Type B pancreatic cell (in vitro differentiated cells): Measurements from ENCODE around the gene RABGAP1L. TPM values are rescaled to one million over a fixed set of nuclear protein-coding genes. Genes with fewer than 3 reads are reported as not detected.

Experiments
- DNase-seq: peaks from one replicate; pipeline ENCODE4 v3.0.0; 2021; ENCODE audit warnings: mixed read lengths; ENCODE audit not compliant: unreplicated experiment; ENCODE audit errors: extremely low spot score
- H3K27ac Mint-ChIP-seq: 2 replicates; pipeline ENCODE4 v1.8.0; 2021; ENCODE audit warnings: mild to moderate bottlenecking, mixed read lengths
- H3K27me3 Mint-ChIP-seq: 2 replicates; pipeline ENCODE4 v1.8.0; 2021; ENCODE audit warnings: mixed read lengths
- H3K36me3 Mint-ChIP-seq: 2 replicates; pipeline ENCODE4 v1.8.0; 2021; ENCODE audit warnings: mixed read lengths
- H3K4me1 Mint-ChIP-seq: one replicate; pipeline ENCODE4 v1.8.0; 2021; ENCODE audit warnings: mixed read lengths; ENCODE audit not compliant: unreplicated experiment
- H3K4me3 Mint-ChIP-seq: 2 replicates; pipeline ENCODE4 v1.8.0; 2021; ENCODE audit warnings: mild to moderate bottlenecking, mixed read lengths
- H3K9me3 Mint-ChIP-seq: 2 replicates; pipeline ENCODE4 v1.8.0; 2021; ENCODE audit warnings: mixed read lengths
- total RNA-seq: library from RNA; stranded (reverse); gene quantifications from 2 replicates; pipeline ENCODE4 v1.2.1, GENCODE V29; 2021; ENCODE audit warnings: low replicate concordance
- TF ChIP-seq, protein P1 (sequence below): fragments of 200-600 bp; sonication (generic); conservative IDR thresholded peaks from 2 replicates; pipeline ENCODE4 v1.5.0; 2021; ENCODE audit warnings: antibody characterized with exemption, mild to moderate bottlenecking

Gene RABGAP1L
- total RNA-seq, 1 donor from 2014 or later = 35.6 TPM

GRCh38 chr1:174743654-174744561 is 584.6 kb downstream of the RABGAP1L start:
- Mint-ChIP-seq H3K9me3 (no peaks in the 10 kb centered on the region), H3K27me3 (no peaks in the 10 kb centered on the region), H3K4me1 (peaks cover 3% of the 10 kb centered on the region), H3K4me3 (no peak overlapping the region), H3K36me3 (no peaks in the 10 kb centered on the region), H3K27ac (no peak overlapping the region)
- no peak for DNase-seq
- TF ChIP-seq, protein P1, sequence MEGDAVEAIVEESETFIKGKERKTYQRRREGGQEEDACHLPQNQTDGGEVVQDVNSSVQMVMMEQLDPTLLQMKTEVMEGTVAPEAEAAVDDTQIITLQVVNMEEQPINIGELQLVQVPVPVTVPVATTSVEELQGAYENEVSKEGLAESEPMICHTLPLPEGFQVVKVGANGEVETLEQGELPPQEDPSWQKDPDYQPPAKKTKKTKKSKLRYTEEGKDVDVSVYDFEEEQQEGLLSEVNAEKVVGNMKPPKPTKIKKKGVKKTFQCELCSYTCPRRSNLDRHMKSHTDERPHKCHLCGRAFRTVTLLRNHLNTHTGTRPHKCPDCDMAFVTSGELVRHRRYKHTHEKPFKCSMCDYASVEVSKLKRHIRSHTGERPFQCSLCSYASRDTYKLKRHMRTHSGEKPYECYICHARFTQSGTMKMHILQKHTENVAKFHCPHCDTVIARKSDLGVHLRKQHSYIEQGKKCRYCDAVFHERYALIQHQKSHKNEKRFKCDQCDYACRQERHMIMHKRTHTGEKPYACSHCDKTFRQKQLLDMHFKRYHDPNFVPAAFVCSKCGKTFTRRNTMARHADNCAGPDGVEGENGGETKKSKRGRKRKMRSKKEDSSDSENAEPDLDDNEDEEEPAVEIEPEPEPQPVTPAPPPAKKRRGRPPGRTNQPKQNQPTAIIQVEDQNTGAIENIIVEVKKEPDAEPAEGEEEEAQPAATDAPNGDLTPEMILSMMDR = peak; percentile 88

- Mint-ChIP-seq H3K4me1 (peaks cover 3% of the 10 kb centered on the region), H3K36me3 (no peaks in the 10 kb centered on the region), H3K27ac (no peak overlapping the region), H3K9me3 (no peaks in the 10 kb centered on the region), H3K4me3 (no peak overlapping the region), H3K27me3 (no peaks in the 10 kb centered on the region)
- TF ChIP-seq, protein P1 = no peak
- no peak for DNase-seq
Measured at GRCh38 chr1:174744886-174745285, 585.6 kb downstream of the RABGAP1L start.

GRCh38 chr1:174746024-174746808 is 586.9 kb downstream of the RABGAP1L start:
- H3K4me3 Mint-ChIP-seq = no peak overlapping the region
- TF ChIP-seq, protein P1 = no peak
- H3K36me3 Mint-ChIP-seq = no peaks in the 10 kb centered on the region
- no peak for DNase-seq
- H3K27ac Mint-ChIP-seq = no peak overlapping the region
- no peaks in the 10 kb centered on the region for H3K27me3 Mint-ChIP-seq
- H3K9me3 Mint-ChIP-seq = no peaks in the 10 kb centered on the region
- H3K4me1 Mint-ChIP-seq = peaks cover 3% of the 10 kb centered on the region

DNA sequence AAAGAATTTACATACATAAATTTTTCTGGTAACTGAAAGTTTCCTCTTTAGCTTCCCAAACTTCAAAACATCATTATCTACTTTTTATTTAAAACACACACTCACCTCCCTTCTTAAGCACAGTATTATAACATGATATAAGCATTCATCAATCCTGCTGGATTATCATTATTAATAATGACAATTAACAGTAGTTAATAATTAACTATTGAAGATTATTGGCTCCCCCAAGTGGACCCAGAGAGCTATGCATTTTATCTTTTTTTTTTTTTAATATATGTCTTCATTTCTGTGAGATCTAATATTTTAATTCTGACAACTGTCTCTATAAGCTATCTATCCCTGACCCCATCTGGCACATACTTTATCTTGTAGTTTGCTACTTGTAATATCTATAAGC is 588.3 kb downstream of the RABGAP1L start:
- Mint-ChIP-seq H3K27ac (no peak overlapping the region), H3K27me3 (no peaks in the 10 kb centered on the region), H3K4me1 (peaks cover 3% of the 10 kb centered on the region), H3K4me3 (no peak overlapping the region), H3K9me3 (no peaks in the 10 kb centered on the region), H3K36me3 (no peaks in the 10 kb centered on the region)
- TF ChIP-seq, protein P1 = peak; percentile 37
- DNase-seq = no peak

DNA sequence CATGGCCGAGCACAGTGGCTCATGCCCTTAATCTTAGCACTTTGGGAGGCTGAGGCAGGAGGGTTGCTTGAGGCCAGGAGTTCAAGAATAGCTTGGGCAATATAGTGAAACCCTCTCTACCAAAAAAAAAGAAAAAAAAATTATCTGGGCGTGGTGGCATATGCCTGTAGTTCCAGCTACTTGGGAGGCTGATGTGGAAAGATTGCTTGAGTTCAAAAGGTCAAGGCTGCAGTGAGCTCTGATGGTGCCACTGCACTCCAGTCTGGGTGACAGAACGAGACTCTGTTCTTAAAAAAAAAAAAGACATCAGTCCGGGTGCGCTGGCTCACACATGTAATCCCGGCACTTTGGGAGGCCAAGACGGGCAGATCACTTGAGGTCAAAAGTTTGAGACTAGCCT is 589.3 kb downstream of the RABGAP1L start:
- no peaks in the 10 kb centered on the region for H3K36me3 Mint-ChIP-seq

More for the DNA sequence above, 589.3 kb downstream of the RABGAP1L start:
- DNase-seq = no peak
- Mint-ChIP-seq H3K27me3 (no peaks in the 10 kb centered on the region), H3K27ac (no peak overlapping the region), H3K4me1 (no peaks in the 10 kb centered on the region), H3K4me3 (no peak overlapping the region), H3K9me3 (no peaks in the 10 kb centered on the region)
- TF ChIP-seq, protein P1 = no peak
